GM12878 (cell line): ENCODE results near the gene TRAPPC4. TPM values are rescaled to one million over a fixed set of nuclear protein-coding genes. Genes with fewer than 3 reads are reported as not detected.

Source experiments
- ATAC-seq: fragments of 200-7000 bp; cut with Tn5 transposase; 3 replicates; pipeline ENCODE4 v1.9.1; 2020; ENCODE audit warnings: mild to moderate bottlenecking, moderate library complexity
- BruUV-seq: library from RNA; stranded (reverse); fragments of 400-500 nt; replicated peaks from 2 replicates; lab custom pipeline; 2021; lab: Mats Ljungman, UMichigan
- CTCF ChIA-PET: fragments of 300-600 bp; sonication (Branson Sonifier 250); formaldehyde crosslinking; extraction: SDS; loops from one replicate; lab custom pipeline; 2021; ENCODE audit warnings: inconsistent platforms; lab: Yijun Ruan, JAX
- POLR2A ChIA-PET: fragments of 350-600 bp; formaldehyde crosslinking; extraction: SDS; loops from one replicate; lab custom pipeline; 2021; ENCODE audit warnings: inconsistent platforms; lab: Charles Lee
- RAD21 ChIA-PET: fragments of 300-600 bp; sonication (Branson Sonifier 250); formaldehyde crosslinking; loops from one replicate; lab custom pipeline; 2023; ENCODE audit warnings: antibody characterized with exemption; ENCODE audit not compliant: unreplicated experiment; lab: Charles Lee
- SMC1A ChIA-PET: fragments of 300-600 bp; sonication (Branson Sonifier 250); formaldehyde crosslinking; loops from one replicate; lab custom pipeline; 2023; ENCODE audit not compliant: unreplicated experiment, uncharacterized antibody; lab: Charles Lee
- DNase-seq: peaks from one replicate; pipeline ENCODE4 v3.0.0-alpha.2; 2011; ENCODE audit warnings: low read depth, low spot score
- FAIRE-seq: peaks from 3 replicates; lab custom pipeline; 2011; peaks lifted over from hg19 to GRCh38; lab: Jason Lieb, UNC
- H2AFZ ChIP-seq: 2 replicates; pipeline ENCODE4 v1.6.0; 2011; ENCODE audit warnings: low read depth, low read length, control low read depth; ENCODE audit not compliant: control insufficient read depth
- H3K27ac ChIP-seq: 2 replicates; pipeline ENCODE4 v1.5.1; 2011; ENCODE audit warnings: control low read depth; ENCODE audit not compliant: control insufficient read depth, insufficient read depth
- H3K27me3 ChIP-seq, 2 experiments: replicated peaks in 1 of 2; 2 replicates each; pipeline versions ENCODE4 v1.6.0 to v1.6.1; 2011; ENCODE audit warnings: low read length in 1 of 2; ENCODE audit not compliant: control insufficient read depth in 2 of 2, insufficient read depth in 2 of 2
- H3K36me3 ChIP-seq, 2 experiments: 2 replicates each; pipeline ENCODE4 v1.5.1; 2011; ENCODE audit warnings: low read length in 1 of 2; ENCODE audit not compliant: control insufficient read depth in 2 of 2, insufficient read depth in 2 of 2
- H3K4me1 ChIP-seq: 2 replicates; pipeline ENCODE4 v1.6.1; 2011; ENCODE audit warnings: mild to moderate bottlenecking, low read length, moderate library complexity, mixed read lengths; ENCODE audit not compliant: control insufficient read depth, insufficient read depth
- H3K4me2 ChIP-seq: 2 replicates; pipeline ENCODE4 v1.6.0; 2011; ENCODE audit warnings: control low read depth; ENCODE audit not compliant: control insufficient read depth, insufficient read depth
- H3K4me3 ChIP-seq: fragments of 200-600 bp; sonication (generic); 2 replicates; pipeline ENCODE4 v1.5.1; 2016
- H3K79me2 ChIP-seq: 2 replicates; pipeline ENCODE4 v1.6.0; 2011; ENCODE audit warnings: low read length; ENCODE audit not compliant: control insufficient read depth, insufficient read depth
- H3K9ac ChIP-seq: 2 replicates; pipeline ENCODE4 v1.8.0; 2011; ENCODE audit warnings: low read length, control low read depth, mixed read lengths; ENCODE audit not compliant: control insufficient read depth, insufficient read depth
- H3K9me3 ChIP-seq: replicated peaks from 3 replicates; pipeline ENCODE4 v1.5.1; 2011; ENCODE audit warnings: mild to moderate bottlenecking, low read length; ENCODE audit not compliant: control insufficient read depth, insufficient read depth
- H4K20me1 ChIP-seq: 2 replicates; pipeline ENCODE4 v1.6.0; 2011; ENCODE audit not compliant: control insufficient read depth, insufficient read depth
- ATF7 ChIP-seq: fragments of 450-650 bp; IDR thresholded peaks from 2 replicates; pipeline ENCODE4 v1.6.1; 2016; ENCODE audit warnings: low read depth, mild to moderate bottlenecking
- CREM ChIP-seq: IDR thresholded peaks from 2 replicates; pipeline ENCODE4 v1.6.1; 2014; ENCODE audit warnings: antibody characterized with exemption, low read depth
- DPF2 ChIP-seq: fragments of 450-650 bp; IDR thresholded peaks from 2 replicates; pipeline ENCODE4 v1.6.1; 2017; ENCODE audit warnings: mild to moderate bottlenecking
- FOS ChIP-seq: IDR thresholded peaks from 3 replicates; pipeline ENCODE4 v1.6.1; 2011; ENCODE audit warnings: borderline replicate concordance; ENCODE audit not compliant: insufficient read length; ENCODE audit errors: extremely low read depth
- HDGF ChIP-seq: fragments of 450-650 bp; IDR thresholded peaks from 2 replicates; pipeline ENCODE4 v1.6.1; 2016; ENCODE audit warnings: antibody characterized with exemption
- IKZF1 ChIP-seq: fragments of 450-650 bp; conservative IDR thresholded peaks from 2 replicates; pipeline ENCODE4 v1.6.1; 2017; ENCODE audit warnings: antibody characterized with exemption, mild to moderate bottlenecking
- JUNB ChIP-seq: IDR thresholded peaks from 2 replicates; pipeline ENCODE4 v1.6.1; 2016; ENCODE audit warnings: antibody characterized with exemption, mild to moderate bottlenecking
- NFYA ChIP-seq: IDR thresholded peaks from 2 replicates; pipeline ENCODE4 v1.6.1; 2011; ENCODE audit warnings: low read depth, mild to moderate bottlenecking, low read length, improper control_type of control experiment, borderline replicate concordance
- NFYB ChIP-seq: IDR thresholded peaks from 2 replicates; pipeline ENCODE4 v1.6.1; 2011; ENCODE audit warnings: low read depth, mild to moderate bottlenecking, low read length, improper control_type of control experiment, moderate library complexity; ENCODE audit not compliant: insufficient read depth
- POLR2A ChIP-seq: IDR thresholded peaks from 2 replicates; pipeline ENCODE4 v1.6.1; 2011; ENCODE audit warnings: low read depth, mild to moderate bottlenecking, low read length
- RFX5 ChIP-seq: IDR thresholded peaks from 2 replicates; pipeline ENCODE4 v1.6.1; 2011; ENCODE audit warnings: low read depth, low read length, improper control_type of control experiment
- RUNX3 ChIP-seq: IDR thresholded peaks from 2 replicates; pipeline ENCODE4 v1.6.1; 2012; ENCODE audit warnings: low read length, inconsistent platforms
- SP1 ChIP-seq: IDR thresholded peaks from one replicate; pipeline ENCODE4 v1.6.1; 2011; ENCODE audit warnings: low read depth, low read length
- STAT1 ChIP-seq: fragments of 450-650 bp; conservative IDR thresholded peaks from 2 replicates; pipeline ENCODE4 v1.6.1; 2014; ENCODE audit warnings: antibody characterized with exemption, mild to moderate bottlenecking
- USF2 ChIP-seq: IDR thresholded peaks from 2 replicates; pipeline ENCODE4 v1.6.1; 2011; ENCODE audit warnings: low read depth, low read length, improper control_type of control experiment, borderline replicate concordance
- ZNF207 ChIP-seq: fragments of 450-650 bp; IDR thresholded peaks from 2 replicates; pipeline ENCODE4 v1.6.1; 2014; ENCODE audit warnings: antibody characterized with exemption, mild to moderate bottlenecking, borderline replicate concordance
- WGBS: methylation state at CpG from one replicate; pipeline ENCODE4 v1.1.6; 2016; ENCODE audit warnings: low lambda C conversion rate; ENCODE audit not compliant: insufficient replicate concordance, insufficient coverage; ENCODE audit errors: missing lambda C conversion rate; 5-methylcytosine and 5-hydroxymethylcytosine counted together
- in situ Hi-C: fragments of 300-500 bp; cut with MboI; formaldehyde crosslinking; loops from 9 replicates; pipeline ENCODE4 v1.14.3; 2018; ENCODE audit warnings: mixed read lengths
- intact Hi-C: fragments of 100-400 bp; cut with micrococcal nuclease; formaldehyde crosslinking; loops from one replicate; pipeline ENCODE4 v1.14.2; 2022; ENCODE audit not compliant: unreplicated experiment
- polyA plus RNA-seq, 11 experiments: library from polyadenylated mRNA; depleted of rRNA in 4 of 11; unstranded in 6 of 11; stranded (reverse) in 5 of 11; fragments of >200 nt; fragmentation: Nextera tagmentation in 4 of 11; fragmentation: Illumina TruSeq in 1 of 11; extraction: Ambion mirVana in 4 of 11; extraction: Trizol in 1 of 11; gene quantifications; 1 replicate in 1 of 11; 2 replicates in 10 of 11; pipeline versions ENCODE4 v1.2.1 to v1.2.3, GENCODE V29; 2011 to 2016; ENCODE audit warnings: inconsistent platforms in 2 of 11, missing spikeins in 2 of 11, low read depth in 1 of 11
- total RNA-seq, 4 experiments: library from RNA; depleted of rRNA in 3 of 4; stranded (reverse); fragments of >200 nt in 3 of 4; fragmentation: Illumina TruSeq in 1 of 4; extraction: Trizol in 1 of 4; gene quantifications; 2 replicates each; pipeline versions ENCODE4 v1.2.1 to v1.2.3, GENCODE V29; 2013 to 2021

TRAPPC4 gene
- total and polyA plus RNA-seq, 10 of the 15 experiments (the other 5 are each of a cell fraction or from before 2014, with no cell fraction given), result 61.6 to 231 (median 98.8) TPM

- TF ChIP-seq ZNF207, result no peak
- no peak for TF ChIP-seq USF2
- no peak for TF ChIP-seq DPF2
- no peak for TF ChIP-seq ATF7
- no peak for TF ChIP-seq SP1
- TF ChIP-seq CREM, result no peak
- no peak for TF ChIP-seq IKZF1
- no peak for TF ChIP-seq NFYB
- no peak for TF ChIP-seq POLR2A
- TF ChIP-seq RUNX3, result no peak
- TF ChIP-seq, all 136 proteins: peak for 0
Observed at GRCh38 chr11:119023741-119024140, 5.2 kb downstream of the TRAPPC4 start (continued).

- RAD21 ChIA-PET, result no interaction called here
- SMC1A ChIA-PET, result interaction anchor here (0.7 to 1.6 kb wide), 3 partner anchors 31 to 299 kb away, joined by 3 read pairs; no protein-coding TSS in a partner anchor
- intact Hi-C loops, result no loop called here
- FAIRE-seq (no peak), ATAC-seq (no peak), DNase-seq (no peak)
- Histone ChIP-seq H3K36me3 (peaks cover 5 to 9% of the 10 kb centered on the region in 2 experiments; a peak in 3 of 4 replicates), H3K27ac (no peak overlapping the region), H3K4me1 (peaks cover 12% of the 10 kb centered on the region), H3K4me2 (no peak overlapping the region), H3K79me2 (peaks cover 17% of the 10 kb centered on the region), H4K20me1 (no peaks in the 10 kb centered on the region), H3K27me3 (no peaks in the 10 kb centered on the region), H2AFZ (no peak overlapping the region), H3K4me3 (no peak overlapping the region), H3K9me3 (no peaks in the 10 kb centered on the region), H3K9ac (no peak overlapping the region)
- no TSS peak for BruUV-seq
- CTCF ChIA-PET, result interaction anchor here (1.0 kb wide), 1 partner anchor 41 kb away, joined by 3 read pairs; no protein-coding TSS in a partner anchor
- 98% methylated on average over 15 of the region's 15 CpGs for WGBS
- in situ Hi-C loops, result no loop called here
- 0 out of 2 replicates have a peak, but pooled peaks have one; percentile 15 for TF ChIP-seq POLR2A
- TF ChIP-seq RFX5, result no peak
- TF ChIP-seq FOS, result no peak
- TF ChIP-seq CREM, result no peak
- TF ChIP-seq NFYA, result no peak
- no peak for TF ChIP-seq STAT1
- no peak for TF ChIP-seq HDGF
- no peak for TF ChIP-seq JUNB
- POLR2A ChIA-PET, result interaction anchor here (0.6 to 2.2 kb wide), 2 partner anchors 27 to 202 kb away, joined by 3 to 14 read pairs; no protein-coding TSS in a partner anchor
Observed at GRCh38 chr11:119024430-119025098, 6.0 kb downstream of the TRAPPC4 start.
